ENCODE measurements around the gene HSFY2.
"Not testable (repeated sequence)": the region's sequence is repeated elsewhere in the genome, so short reads cannot be mapped to it uniquely, and the experiment has no call there.

Gene HSFY2

GRCh38 chrY:18773635-18774034, at the start of gene HSFY2:
Gene HSFY2, minus strand, starts transcription at chrY:18773735. Its CDS starts 117 bp downstream, at chrY:18773618.
- in situ Hi-C loops (cut with MboI; ENCODE audit: low pct_unique_long_range_greater_than_20kb, low sequenced_read_pairs); DNase-seq: not testable (repeated sequence)

- in situ Hi-C loops (cut with MboI; ENCODE audit: low pct_unique_long_range_greater_than_20kb, low sequenced_read_pairs); DNase-seq: not testable (repeated sequence)
These were observed 42.2 kb upstream of the HSFY2 start for GRCh38 chrY:18815751-18816150.

GRCh38 chrY:18788757-18789406, 15.3 kb upstream of the HSFY2 start:
- in situ Hi-C loops (cut with MboI; ENCODE audit: low pct_unique_long_range_greater_than_20kb, low sequenced_read_pairs); DNase-seq: not testable (repeated sequence)

GRCh38 chrY:18754077-18754476, 19.5 kb downstream of the HSFY2 start:
- DNase-seq; in situ Hi-C loops (cut with MboI; ENCODE audit: low pct_unique_long_range_greater_than_20kb, low sequenced_read_pairs): not testable (repeated sequence)

- DNase-seq; in situ Hi-C loops (cut with MboI; ENCODE audit: low pct_unique_long_range_greater_than_20kb, low sequenced_read_pairs): not testable (repeated sequence)
These were observed 20.3 kb downstream of the HSFY2 start for GRCh38 chrY:18753133-18753815.

- in situ Hi-C loops (cut with MboI; ENCODE audit: low pct_unique_long_range_greater_than_20kb, low sequenced_read_pairs); DNase-seq: not testable (repeated sequence)
These were observed 49.8 kb downstream of the HSFY2 start for GRCh38 chrY:18723714-18724113.

Data from KBM-7 (cell line).